Ishikawa (cell line): ENCODE measurements around the gene HOXB1.

Source experiments
- CEBPB ChIP-seq: IDR thresholded peaks from 2 replicates; pipeline ENCODE4 v1.6.1; 2012
- CREB1 ChIP-seq: IDR thresholded peaks from 2 replicates; pipeline ENCODE4 v1.6.1; 2012; ENCODE audit warnings: low read depth
- EGR1 ChIP-seq: IDR thresholded peaks from 2 replicates; pipeline ENCODE4 v1.6.1; 2012
- EP300 ChIP-seq: IDR thresholded peaks from 2 replicates; pipeline ENCODE4 v1.6.1; 2012; ENCODE audit warnings: borderline replicate concordance
- FOXM1 ChIP-seq: IDR thresholded peaks from 2 replicates; pipeline ENCODE4 v1.6.1; 2012; ENCODE audit warnings: low read depth, borderline replicate concordance
- NFIC ChIP-seq: IDR thresholded peaks from 2 replicates; pipeline ENCODE4 v1.6.1; 2012
- RAD21 ChIP-seq: IDR thresholded peaks from 2 replicates; pipeline ENCODE4 v1.6.1; 2012; ENCODE audit warnings: low read depth
- TAF1 ChIP-seq: IDR thresholded peaks from 2 replicates; pipeline ENCODE4 v1.6.1; 2012; ENCODE audit warnings: low read depth, mild to moderate bottlenecking
- TCF12 ChIP-seq: IDR thresholded peaks from 2 replicates; pipeline ENCODE4 v1.6.1; 2012; ENCODE audit warnings: low read depth
- TEAD4 ChIP-seq: IDR thresholded peaks from 2 replicates; pipeline ENCODE4 v1.6.1; 2012
- YY1 ChIP-seq: IDR thresholded peaks from 2 replicates; pipeline ENCODE4 v1.6.1; 2012; ENCODE audit warnings: low read depth
- ZBTB7A ChIP-seq: IDR thresholded peaks from 2 replicates; pipeline ENCODE4 v1.6.1; 2012; ENCODE audit warnings: low read depth
- TF ChIP-seq, protein P1 (sequence below): IDR thresholded peaks from 2 replicates; pipeline ENCODE4 v1.6.1; 2012; ENCODE audit warnings: low read depth, mild to moderate bottlenecking
- TF ChIP-seq, protein P2 (sequence below): IDR thresholded peaks from 2 replicates; pipeline ENCODE4 v1.6.1; 2012
- TF ChIP-seq, protein P3 (sequence below): IDR thresholded peaks from 2 replicates; pipeline ENCODE4 v1.6.1; 2012

Gene HOXB1

DNA sequence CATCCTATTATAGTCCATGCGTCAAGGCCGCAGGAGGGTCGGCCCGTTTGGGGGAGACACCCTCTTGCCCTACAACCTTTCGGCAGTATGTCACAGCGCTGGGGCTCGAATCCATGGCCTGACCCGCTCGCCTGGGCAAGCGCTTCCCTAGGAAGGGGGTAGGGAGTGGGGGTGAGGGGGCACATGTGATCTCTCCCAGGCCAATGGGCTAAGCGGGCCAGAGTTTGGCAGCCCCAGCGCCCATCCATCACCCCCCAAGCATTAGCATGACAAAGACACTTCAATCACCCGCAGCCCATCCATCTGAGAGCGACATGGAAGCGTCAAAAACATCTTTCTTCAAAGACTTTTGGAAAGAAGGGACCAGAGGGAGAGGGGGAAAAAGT is at the start of gene HOXB1:
TSS of gene HOXB1 (minus strand) at position 125 of the 386 bp plus-strand sequence. CDS start at position 18, 107 bp downstream.
- no peak for TF ChIP-seq CREB1
- TF ChIP-seq YY1 = no peak
- TF ChIP-seq FOXM1 = no peak
- no peak for TF ChIP-seq EP300
- TF ChIP-seq, protein P1, sequence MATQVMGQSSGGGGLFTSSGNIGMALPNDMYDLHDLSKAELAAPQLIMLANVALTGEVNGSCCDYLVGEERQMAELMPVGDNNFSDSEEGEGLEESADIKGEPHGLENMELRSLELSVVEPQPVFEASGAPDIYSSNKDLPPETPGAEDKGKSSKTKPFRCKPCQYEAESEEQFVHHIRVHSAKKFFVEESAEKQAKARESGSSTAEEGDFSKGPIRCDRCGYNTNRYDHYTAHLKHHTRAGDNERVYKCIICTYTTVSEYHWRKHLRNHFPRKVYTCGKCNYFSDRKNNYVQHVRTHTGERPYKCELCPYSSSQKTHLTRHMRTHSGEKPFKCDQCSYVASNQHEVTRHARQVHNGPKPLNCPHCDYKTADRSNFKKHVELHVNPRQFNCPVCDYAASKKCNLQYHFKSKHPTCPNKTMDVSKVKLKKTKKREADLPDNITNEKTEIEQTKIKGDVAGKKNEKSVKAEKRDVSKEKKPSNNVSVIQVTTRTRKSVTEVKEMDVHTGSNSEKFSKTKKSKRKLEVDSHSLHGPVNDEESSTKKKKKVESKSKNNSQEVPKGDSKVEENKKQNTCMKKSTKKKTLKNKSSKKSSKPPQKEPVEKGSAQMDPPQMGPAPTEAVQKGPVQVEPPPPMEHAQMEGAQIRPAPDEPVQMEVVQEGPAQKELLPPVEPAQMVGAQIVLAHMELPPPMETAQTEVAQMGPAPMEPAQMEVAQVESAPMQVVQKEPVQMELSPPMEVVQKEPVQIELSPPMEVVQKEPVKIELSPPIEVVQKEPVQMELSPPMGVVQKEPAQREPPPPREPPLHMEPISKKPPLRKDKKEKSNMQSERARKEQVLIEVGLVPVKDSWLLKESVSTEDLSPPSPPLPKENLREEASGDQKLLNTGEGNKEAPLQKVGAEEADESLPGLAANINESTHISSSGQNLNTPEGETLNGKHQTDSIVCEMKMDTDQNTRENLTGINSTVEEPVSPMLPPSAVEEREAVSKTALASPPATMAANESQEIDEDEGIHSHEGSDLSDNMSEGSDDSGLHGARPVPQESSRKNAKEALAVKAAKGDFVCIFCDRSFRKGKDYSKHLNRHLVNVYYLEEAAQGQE = no peak

DNA sequence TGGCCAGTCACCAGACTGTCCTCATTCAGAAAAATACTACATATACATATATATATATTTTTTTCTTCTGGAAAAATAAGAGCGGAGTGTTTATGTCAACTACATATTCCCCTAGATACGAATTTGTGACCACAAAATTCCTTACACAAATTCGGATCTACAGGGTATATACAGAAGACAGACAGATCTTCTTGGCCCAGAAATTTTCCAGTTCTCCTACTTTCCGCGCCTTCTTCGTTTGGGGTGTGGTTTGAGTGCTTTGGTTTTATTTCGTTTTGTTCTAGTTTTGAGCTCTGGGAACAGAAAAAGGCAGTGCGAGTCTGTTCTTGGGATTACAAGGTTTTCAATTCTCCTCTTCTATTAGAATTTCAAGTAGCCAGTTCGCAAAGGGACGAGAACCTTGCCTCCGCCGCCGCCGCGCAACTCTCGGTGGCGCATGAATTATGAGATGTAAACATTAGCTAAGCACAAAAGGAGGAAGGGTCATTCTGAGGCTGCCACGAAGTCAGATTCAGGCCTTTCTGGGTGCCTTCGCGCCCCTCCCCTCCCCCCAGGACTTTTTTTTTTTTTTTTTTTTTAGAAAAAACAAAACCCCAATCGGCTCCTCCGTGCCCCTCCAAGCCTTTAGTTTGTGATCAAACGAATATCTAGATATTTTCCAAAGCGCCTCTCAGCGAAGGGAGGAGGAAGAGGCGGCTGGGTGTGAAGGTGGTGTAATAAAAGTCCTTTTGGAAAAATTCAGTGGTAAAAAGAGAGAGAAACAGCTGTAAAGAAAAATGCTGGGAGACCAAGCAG is 49.1 kb upstream of the HOXB1 start:
- no peak for TF ChIP-seq FOXM1
- no peak for TF ChIP-seq TEAD4
- TF ChIP-seq, protein P2, sequence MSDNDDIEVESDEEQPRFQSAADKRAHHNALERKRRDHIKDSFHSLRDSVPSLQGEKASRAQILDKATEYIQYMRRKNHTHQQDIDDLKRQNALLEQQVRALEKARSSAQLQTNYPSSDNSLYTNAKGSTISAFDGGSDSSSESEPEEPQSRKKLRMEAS = no peak
- TF ChIP-seq, protein P1 = no peak
- no peak for TF ChIP-seq YY1
- TF ChIP-seq RAD21 = no peak
- no peak for TF ChIP-seq EGR1
- no peak for TF ChIP-seq CREB1
- TF ChIP-seq TCF12 = no peak
- TF ChIP-seq EP300 = no peak
- TF ChIP-seq ZBTB7A = no peak
- TF ChIP-seq CEBPB = no peak
- TF ChIP-seq, protein P3, sequence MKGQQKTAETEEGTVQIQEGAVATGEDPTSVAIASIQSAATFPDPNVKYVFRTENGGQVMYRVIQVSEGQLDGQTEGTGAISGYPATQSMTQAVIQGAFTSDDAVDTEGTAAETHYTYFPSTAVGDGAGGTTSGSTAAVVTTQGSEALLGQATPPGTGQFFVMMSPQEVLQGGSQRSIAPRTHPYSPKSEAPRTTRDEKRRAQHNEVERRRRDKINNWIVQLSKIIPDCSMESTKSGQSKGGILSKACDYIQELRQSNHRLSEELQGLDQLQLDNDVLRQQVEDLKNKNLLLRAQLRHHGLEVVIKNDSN = no peak
- no peak for TF ChIP-seq NFIC
- TF ChIP-seq TAF1 = no peak

DNA sequence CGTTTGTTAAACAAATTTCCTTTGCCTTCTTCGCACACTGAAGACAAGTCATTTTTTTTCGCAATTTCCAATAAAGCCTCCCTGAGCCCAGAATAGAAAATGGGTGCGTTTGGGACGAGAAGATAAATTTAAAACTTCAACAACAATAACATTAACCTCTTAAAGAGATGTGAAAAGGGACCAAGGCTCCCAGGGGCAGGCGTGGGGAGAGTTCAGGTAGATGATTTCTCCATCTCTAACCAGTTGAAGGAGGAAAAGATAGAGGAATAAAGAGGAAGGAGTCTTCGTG is 48.6 kb upstream of the HOXB1 start:
- TF ChIP-seq TEAD4 (no peak), TAF1 (no peak), ZBTB7A (no peak), NFIC (no peak), YY1 (no peak), CREB1 (no peak), FOXM1 (no peak), CEBPB (no peak), EGR1 (no peak), TCF12 (no peak)
- TF ChIP-seq, protein P1 = no peak
- TF ChIP-seq, protein P3 = no peak
- TF ChIP-seq, protein P2 = no peak

DNA sequence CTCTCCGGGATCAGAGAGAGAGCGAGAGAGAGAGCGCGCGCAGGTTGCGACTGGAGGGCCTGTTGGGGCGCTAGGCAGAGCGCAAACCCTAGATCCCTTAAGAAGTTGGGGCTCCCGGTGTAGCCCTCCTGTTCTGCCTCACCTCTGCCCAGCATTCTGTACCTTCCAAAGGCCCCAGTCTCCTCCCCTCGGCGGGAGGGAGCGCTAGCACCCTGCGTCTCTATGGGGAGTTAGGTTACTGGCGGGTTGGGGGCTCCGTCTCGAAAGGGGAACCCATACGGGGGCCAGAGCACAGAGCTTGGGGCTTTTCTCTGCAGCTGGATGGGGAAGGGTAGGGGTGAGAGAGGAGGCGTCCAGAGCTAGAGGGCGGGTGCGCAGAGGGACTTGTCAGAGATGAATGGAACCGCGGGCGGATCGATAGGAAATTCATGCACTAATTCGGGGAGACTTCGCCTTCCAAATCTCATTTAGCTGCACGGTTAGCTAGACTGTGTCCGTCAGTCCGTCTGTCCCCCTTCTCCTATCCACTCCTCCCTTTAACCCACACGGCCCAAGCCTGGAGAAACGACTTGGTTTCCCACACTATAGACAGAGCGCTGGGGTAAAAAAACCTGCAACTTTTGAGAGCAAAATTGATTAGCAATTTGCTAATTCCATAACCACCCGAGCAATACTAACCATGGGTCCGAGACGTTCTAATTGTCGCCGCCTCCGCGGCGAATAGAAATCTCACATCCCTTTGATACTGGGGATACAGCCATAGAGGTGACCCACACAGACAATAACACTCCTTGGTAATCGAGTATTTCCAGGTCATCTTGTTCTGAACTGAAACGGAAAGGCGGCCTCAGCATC is 48.0 kb upstream of the HOXB1 start:
- TF ChIP-seq NFIC = no peak
- TF ChIP-seq TAF1 = no peak
- TF ChIP-seq TEAD4 = no peak
- TF ChIP-seq RAD21 = no peak
- TF ChIP-seq TCF12 = no peak
- no peak for TF ChIP-seq CREB1
- TF ChIP-seq, protein P3 = no peak
- no peak for TF ChIP-seq EGR1
